ENCODE measurements around the gene TUBB4B. TPM values are rescaled to one million over a fixed set of nuclear protein-coding genes. Genes with fewer than 3 reads are reported as not detected.

TUBB4B gene
- total and polyA plus RNA-seq, 2 experiments from 2014 or later = 334 to 389 TPM

GRCh38 chr9:137234758-137235423 lies 6.2 kb upstream of the TUBB4B start:
- no peaks in the 10 kb centered on the region; the same call in 1 of the 2 replicates for H4K20me1 ChIP-seq (replicated peaks; ENCODE audit: insufficient read depth)
- H3K4me1 ChIP-seq (ENCODE audit: insufficient read depth) = peaks cover 13% of the 10 kb centered on the region; the same call in 1 of the 2 replicates
- H3K4me3 Mint-ChIP-seq = no peak overlapping the region
- no peak for TF ChIP-seq EZH2phosphoT487 (IDR thresholded peaks at IDR 0.05; ENCODE audit: unreplicated experiment)
- no peak for TF ChIP-seq CTCF (conservative IDR thresholded peaks at IDR 0.05; ENCODE audit: low read depth in 2 of 2)
- TF ChIP-seq EZH2 (IDR thresholded peaks at IDR 0.05; ENCODE audit: low read depth, unreplicated experiment) = no peak
- TF ChIP-seq POLR2AphosphoS5 (IDR thresholded peaks at IDR 0.05; ENCODE audit: low read depth) = no peak
- no peak for TF ChIP-seq STAT1 (IDR thresholded peaks at IDR 0.05; ENCODE audit: unreplicated experiment)
- no peak for TF ChIP-seq JUNB (IDR thresholded peaks at IDR 0.05; ENCODE audit: unreplicated experiment)
- no peak for TF ChIP-seq ETS1 (IDR thresholded peaks at IDR 0.05)
- no peak for TF ChIP-seq ZNF462 (CRISPR knock-in tag; IDR thresholded peaks at IDR 0.05)
- TF ChIP-seq ZNF114 (CRISPR knock-in tag; IDR thresholded peaks at IDR 0.05) = no peak
- TF ChIP-seq NANOG (IDR thresholded peaks at IDR 0.05; ENCODE audit: borderline replicate concordance) = no peak
- 0 out of 2 replicates have a peak, but pooled peaks cover under 1% of the 10 kb centered on the region for H3F3A ChIP-seq (replicated peaks; ENCODE audit: low read depth)
- H3K9me3 Mint-ChIP-seq = no peaks in the 10 kb centered on the region
- no peaks in the 10 kb centered on the region for H3K9me2 ChIP-seq (ENCODE audit: insufficient read depth)
- DNase-seq (ENCODE audit: low spot score) (no peak), ATAC-seq (no peak)
- H3K27me3 Mint-ChIP-seq (ENCODE audit: insufficient read depth, low read depth, poor library complexity) = peaks cover 10% of the 10 kb centered on the region
- no peak overlapping the region for H3K27ac Mint-ChIP-seq
- H3K4me2 ChIP-seq = no peak overlapping the region
- H3K27me3 ChIP-seq (ENCODE audit: insufficient read depth) = no peaks in the 10 kb centered on the region
- H3K79me2 ChIP-seq (replicated peaks; ENCODE audit: insufficient read depth) = peaks cover 12% of the 10 kb centered on the region
- H3K36me3 ChIP-seq (ENCODE audit: insufficient read depth) = no peaks in the 10 kb centered on the region
- H3K4me3 ChIP-seq = no peak overlapping the region
- peaks cover 18% of the 10 kb centered on the region for H3K4me1 Mint-ChIP-seq
- H2AFZ ChIP-seq = no peak overlapping the region
- H3K36me3 Mint-ChIP-seq (ENCODE audit: low read depth) = peaks cover 3% of the 10 kb centered on the region; the same call in 1 of the 3 replicates
- H3K27ac ChIP-seq (ENCODE audit: low read depth) = no peak overlapping the region

Measured in GM23338 (cell line).